SW480 (cell line): ENCODE measurements around the gene SPTB.
A peak's percentile ranks its signal among the peaks of the same experiment; 100 is the strongest.

Experiments used
- DNase-seq: peaks from one replicate; pipeline ENCODE4 v3.0.0-alpha.2; 2016; ENCODE audit warnings: low spot score

Gene SPTB

DNA sequence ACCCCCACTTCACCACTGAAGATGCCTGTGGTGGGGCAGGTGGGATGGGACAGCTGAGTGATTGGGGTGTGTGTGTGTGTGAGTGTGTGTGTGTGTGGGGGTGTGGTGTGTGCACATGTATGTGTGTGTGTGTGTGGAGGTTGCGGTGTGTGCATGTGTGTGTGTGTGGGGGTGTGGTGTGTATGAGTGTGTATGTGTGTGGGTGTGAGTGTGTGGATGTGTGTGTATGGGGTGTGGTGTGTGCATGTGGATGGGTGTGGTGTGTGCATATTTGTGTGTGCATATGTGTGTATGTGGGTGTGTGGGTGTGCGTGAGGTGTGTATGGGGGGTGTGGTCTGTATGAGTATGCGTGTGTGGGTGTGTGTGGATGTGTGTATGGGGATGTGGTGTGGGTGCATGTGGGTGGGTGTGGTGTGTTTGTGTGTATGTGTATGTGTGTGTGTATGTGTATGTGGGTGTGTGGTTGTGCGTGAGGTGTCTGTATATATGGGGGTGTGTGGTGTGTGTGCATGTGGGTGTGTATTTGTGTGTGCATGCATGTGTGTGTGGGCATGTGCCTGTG is 113.9 kb downstream of the SPTB start:
- DNase-seq = no peak

DNA sequence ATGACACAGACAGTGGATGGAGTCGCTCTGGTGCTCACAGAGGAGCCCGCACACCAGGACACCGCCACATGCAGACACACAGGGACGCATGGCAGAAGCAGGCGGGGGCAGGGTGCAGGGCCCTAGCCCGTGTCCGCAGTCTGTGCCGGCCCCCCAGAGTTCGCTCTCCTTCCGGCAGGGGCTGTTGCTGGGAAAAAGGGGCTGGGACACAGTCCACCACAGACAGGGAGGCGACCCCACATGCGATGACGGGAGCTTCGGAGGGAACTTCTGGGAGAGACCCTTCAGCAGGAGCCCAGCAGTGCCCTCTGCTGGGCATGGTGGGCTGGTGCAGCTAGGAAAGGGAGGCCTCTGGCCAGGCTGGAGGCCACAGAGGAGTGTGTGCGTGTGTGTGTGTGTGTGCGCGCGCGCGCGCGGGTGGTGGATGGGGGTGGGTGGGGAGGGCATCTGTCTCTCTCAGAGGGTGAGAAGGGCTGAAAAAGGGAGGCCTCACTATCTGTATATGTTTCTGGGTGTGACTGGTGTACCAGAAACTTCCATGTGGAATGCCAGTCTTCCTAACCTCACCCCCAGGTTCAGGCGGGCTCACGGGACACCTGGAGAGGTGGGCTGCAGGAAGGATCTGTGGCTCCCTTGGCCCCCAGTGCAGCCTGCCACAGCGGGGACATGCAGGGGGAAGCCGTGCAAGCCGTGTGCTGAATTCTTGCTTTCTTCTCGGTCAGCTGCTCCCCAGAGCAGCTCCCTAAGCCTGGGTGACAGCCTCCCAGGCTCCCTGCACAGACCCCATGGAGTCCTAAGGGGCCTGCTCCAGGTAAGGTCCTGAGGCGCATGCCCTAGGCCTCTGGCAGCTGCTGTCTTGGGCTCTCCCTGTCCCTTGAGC is 114.8 kb downstream of the SPTB start:
- peak; percentile 51 for DNase-seq

DNA sequence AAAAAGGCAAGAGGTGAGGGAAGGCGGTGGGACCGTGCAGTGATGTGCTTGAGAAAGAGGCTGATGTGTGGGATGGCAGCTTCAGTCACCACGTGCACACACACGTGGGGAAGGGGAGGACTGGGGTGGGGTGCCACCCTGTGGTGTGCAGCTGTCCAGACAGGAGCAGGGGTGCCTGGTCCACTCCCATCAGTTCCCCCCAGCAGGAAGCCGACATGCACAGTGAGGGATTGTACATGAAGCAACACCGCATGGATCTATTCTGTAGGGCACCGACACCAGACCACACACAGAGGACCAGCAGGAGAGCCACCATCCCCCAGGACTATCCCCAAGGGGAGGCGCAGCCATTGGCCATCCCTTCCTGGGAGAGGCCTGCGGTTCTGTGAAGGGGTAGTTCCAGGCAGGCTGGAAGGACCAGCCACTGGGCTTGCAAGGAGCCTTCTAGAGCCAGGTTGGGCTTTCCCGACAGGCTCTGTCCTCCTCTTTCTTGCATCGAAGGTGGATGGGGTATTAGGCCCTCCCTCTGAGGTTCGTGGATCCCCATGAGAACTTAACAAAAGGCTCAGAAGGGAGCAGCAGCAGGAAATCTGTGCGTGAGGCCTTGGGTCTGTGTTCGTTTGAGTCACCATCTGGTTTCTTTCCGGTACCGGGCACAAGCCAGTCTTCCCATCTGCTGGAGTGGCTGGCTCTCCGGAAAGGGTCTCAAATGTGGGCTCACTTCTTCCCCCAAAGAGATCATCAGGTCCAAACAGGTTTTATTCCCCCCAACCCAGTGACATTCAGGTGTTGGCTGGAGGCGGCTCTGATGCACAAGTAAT is 115.7 kb downstream of the SPTB start:
- no peak for DNase-seq

DNA sequence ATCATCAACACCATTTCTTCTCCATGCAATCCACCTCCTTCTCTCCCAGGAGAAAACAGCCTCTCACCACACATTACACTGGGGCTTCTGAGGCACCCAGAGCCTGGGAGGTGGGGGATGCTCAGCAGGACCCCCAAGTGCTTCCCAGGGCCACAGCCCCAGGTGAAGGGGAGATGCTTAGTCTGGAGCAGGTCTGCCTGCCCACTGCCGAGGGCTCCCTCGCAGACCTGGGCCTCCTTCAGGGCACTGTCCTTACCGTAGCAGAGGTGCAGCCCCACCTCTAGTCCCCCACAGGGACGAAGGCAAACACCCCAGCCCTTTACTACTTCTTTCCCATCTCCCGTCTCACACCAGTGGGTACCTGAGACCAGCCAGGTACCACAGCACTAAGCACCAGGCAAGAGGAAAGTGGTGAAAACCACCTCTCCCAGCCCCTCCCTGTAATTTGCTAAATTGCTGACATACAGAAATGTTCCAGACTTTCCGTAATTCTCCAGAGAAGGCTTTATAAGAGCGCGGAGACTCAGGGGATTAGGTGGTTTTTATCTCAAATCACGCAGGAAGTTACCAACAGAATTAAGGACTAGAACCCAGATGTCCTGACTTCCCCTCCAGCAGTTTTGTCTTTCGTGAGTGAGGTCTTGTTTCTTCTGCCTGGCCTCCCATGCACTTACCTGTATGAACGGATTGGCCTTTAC is 116.5 kb downstream of the SPTB start:
- DNase-seq = no peak

DNA sequence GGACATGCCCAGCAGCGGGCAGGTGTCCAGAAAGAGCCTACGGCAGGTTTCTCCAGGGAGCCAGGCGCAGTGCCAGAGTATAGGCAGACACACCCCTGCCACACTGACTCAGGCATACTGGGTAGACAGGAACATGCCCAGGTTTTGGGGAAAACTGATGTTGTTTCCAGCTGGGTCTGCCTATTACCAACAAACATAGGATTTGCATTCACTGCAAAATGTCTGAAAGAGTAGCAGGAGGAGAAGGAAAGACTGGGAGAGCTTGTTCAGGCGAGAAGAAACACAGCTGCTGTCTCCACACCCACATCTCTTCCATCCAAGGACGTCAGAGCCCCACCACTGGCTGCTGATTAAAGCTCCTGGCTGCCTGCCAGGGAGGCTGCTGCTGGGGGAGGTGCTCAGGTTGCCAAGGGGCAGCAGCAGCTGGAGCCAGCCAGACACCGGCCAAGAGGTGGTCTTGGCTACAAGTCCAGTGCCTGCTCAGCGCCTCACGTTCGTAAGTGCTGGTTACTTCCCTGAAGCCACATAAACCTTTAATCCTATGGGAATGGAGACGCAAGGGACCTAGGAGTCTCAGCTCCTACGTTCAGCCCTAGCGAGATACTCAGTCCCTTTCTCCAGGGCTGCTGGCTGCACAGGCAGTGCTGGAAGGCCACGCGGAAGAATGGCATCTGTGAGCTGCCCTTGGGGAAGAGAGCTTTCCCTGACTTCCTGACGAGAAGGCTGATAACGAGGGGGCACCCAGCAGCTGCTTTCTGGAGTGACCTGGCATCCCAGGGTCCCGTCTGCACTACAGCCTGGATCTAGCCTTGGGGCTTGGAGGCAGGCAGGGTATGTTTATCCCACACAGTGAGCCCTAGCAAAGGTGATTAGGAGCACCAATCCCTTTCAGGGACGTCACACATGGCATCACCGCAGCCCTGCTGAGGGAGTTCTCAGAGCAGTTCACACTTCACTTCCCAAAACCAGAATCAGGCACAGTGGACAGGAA is 117.4 kb downstream of the SPTB start:
- peak; percentile 64 for DNase-seq

DNA sequence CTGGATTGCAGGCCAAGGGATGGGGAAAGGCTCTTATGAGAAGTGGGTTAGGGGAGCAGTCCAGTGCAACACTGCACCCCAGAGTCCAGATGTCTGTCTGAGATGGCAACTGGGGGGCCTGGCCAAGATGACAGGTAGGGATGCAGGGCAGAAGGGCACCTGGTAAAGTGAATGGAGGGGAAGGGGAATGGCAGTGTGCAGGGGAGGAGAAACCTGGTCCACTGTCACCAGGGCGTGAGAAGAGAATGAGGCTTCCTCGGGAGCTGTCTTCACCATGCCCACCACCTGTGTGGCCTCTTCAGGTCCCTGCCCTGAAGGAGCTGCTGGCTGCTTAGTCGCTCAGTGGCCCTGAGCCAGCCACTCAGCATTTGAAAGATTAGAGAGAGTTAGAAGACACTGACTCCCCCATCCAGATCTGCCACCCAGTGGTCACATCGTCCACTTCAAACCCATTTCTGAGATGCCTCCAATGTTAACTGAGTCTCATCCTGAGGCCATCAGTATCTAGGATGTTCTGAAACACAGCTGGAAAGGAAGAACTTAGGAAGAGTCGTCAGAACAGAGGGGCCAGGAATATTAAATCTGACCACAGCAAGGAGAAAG is 118.2 kb downstream of the SPTB start:
- DNase-seq = no peak

DNA sequence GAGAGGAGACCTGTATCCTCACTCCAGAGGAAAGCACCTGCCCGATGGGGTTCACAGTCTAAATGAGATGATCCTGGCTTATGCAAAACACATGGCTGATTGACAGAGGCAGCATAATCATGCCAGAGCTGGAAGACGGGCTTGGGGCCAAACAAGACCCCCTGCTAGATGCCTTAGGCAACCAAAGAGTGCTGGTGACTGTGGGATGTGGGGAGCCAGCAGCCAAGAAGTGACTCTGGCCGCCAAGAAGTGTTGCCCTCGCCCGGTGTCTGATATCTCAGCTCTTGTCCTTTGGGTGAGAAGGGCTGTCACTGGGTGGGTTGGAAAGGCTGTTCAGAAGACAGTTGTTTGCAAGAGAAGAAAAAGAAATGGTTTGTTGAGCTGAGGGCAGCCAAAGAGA is 118.8 kb downstream of the SPTB start:
- no peak for DNase-seq

DNA sequence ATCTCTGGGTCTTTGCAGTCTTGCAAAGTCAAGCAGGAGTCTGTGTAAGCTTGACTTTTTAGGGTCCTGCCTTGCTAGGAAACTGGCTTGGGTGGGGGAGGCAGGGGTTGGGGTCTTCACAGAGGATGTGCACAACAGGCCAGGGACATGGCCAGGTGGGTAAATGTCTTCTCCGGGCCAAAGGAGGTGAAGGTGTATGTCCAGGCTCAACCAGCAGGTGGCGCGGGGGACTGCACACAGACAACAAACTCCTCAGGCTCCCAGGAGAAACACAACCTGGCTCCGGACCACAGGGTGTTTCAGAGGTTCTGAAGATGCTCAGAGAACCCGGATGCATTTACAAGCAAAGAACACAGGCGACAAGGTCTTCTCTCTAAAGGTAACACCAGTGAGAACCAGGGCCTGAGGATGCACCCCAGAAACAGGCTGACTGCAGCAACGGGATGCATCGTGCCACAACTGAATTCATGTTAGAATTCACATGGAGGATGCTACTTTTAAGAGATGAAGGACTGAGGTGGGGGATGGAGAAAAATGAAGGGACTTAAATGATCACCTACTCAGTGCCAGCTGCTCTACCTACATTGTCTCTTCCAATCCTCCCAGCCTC is 119.5 kb downstream of the SPTB start:
- no peak for DNase-seq

DNA sequence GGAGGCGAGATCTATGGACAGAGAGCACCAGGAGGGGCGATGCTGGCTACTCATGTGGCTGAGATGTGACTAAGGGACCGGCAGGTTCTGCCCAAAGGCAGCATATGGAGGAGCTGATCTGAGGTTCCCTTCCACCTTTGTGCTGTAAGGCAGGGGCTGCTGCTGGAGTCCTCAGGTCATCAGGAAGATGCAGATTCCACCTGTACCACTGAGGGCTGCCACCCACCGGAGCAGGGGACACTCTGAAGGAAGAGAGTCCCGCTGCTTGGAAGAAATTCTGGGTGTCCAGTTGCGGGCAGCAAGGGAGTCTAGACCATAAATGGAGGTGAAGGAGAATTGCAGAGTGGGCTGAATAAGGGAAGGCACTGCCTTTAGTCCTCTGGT is 120.2 kb downstream of the SPTB start:
- no peak for DNase-seq

DNA sequence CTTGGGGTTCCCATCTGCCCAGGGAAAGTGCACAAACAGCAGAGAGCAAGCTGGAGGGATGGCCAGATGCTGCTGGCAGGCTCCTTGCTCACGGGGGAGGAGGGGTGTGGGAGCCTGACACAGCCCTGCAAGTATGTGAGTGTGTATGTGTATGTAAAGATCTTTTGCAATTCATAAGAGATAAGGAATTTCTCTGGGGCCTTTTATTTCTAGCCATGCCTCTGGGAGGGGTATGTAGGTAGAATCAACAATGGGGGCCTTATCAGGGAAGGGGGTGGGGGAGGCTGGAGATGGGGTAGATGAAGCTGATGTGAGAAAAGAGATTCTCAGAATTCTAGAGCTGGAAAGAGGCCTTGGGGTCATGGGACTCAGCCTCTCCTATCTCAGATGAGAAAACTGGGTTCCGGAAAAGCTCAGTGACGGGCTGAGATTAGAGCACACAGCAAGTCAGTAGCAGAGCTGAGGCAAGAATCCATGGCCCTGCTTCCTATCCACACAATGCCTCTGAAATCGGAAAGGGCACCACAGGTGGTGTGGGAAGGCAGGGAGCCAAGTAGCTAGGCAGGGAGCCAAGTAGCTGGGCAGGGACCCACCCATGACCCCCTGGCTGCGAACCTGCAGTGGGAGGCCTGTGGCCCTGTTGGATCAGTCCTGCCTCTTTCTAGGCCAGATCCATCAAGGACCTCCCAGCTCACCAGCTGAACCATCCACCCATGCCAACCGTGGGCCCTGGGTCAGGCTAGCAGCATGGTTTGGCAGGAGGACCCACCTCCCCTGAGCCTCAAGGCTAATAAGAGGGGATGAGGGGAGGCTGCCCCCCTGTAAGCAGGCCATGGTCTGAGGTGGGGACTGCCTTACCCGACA is 120.8 kb downstream of the SPTB start:
- DNase-seq = no peak

DNA sequence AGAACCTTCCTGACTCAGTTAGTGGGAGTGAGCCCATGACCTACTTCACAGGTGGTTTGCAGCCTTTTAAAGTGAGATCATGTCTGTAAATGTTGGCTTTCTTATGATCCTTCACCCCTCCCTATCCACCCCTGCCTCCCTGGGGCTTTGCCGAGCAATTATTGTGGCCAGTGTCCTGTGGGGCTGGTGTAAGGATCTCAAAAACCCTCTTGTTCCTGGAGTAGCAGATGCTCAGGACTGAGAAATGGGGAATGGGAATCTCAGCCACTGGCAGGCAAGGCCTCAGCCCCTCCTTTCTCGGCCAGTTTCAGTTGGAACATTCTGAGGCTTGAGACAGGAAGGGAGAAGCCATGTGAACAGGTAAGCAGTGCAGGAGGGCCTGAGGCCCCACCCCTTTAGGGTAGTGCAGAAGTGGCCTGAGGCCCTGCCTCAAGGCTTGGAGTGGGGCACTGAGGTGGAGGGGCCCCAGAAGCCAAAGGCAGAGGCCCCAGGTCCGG is 121.6 kb downstream of the SPTB start:
- no peak for DNase-seq

DNA sequence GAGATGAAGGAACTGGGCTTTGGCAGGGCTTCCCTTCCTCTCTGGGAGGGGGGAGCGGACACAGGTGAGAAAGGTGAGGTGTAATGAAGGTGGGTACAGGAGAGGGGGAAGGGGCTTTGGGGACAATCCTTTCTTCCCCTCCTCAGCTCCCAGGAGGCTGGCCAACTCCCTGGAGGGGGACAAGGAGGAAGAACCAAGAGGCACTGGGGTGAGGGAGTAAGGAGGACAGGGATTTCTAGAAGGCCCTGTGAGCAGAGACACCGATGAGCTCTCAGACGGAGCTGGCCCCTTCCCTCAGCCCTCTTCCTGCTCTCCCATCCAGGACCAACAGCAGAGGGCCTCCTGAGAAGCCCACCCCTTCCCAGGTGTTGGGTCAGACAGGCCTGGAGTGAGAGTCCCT is 122.1 kb downstream of the SPTB start:
- DNase-seq = no peak

DNA sequence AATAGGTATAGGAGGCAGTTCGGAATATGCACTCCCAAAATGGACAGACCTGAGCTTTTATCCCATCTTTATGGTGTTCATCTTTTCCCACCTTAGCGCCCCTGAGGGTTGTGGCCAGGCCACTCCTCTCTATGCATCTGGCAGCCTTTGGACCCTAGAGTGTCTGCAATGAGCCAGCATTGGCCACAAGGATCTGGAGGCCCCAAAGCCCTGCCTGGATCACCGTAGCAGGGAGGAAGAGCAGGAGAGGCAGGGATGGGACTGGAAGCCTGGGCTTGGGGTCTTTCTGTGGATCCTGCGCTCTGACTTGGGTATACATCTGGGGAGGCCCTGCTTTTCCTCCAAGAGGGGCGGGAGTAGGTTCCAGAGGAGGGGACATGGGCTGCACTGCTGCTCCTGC is 123.0 kb downstream of the SPTB start:
- DNase-seq = no peak

DNA sequence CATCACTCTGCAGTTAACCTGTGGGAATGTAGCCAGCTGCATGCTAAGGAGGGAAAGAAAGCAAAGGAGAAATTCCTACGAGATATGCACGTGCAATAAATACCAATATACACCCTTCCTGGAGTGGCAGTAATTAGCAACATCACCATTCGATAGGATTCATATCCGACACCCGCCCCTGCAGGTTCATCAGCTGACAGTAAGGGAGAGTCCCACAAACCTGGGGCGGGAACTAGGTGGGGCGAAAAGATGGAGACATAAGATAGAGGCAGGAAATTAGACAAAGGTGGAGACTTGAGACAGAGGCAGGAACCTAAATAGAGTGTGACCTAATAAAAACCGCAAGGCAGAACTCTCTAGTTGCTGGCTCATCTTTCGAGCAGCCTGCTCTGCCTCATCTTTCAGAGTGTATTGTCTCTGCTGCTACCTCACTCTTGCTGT is 123.9 kb downstream of the SPTB start:
- DNase-seq = peak; percentile 41

DNA sequence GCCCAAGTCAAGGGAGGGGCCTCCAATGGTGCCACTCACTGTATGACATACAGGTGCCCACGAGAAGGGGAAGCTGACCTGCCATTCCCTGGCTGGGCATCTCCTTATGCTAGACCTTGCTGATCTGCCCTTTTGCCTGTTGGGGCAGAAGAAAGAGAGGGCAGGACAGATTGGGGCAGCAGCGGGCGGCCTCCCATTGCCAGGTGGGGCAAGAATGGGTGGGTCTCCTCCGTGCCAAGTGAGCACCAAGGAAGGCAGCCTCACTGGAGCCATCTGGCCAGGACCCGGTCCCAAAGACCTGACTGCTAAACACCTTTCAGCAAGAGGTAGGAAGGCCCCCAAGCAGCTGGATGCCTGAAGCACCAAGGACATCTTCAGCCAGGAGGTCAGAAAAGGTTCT is 125.0 kb downstream of the SPTB start:
- no peak for DNase-seq

DNA sequence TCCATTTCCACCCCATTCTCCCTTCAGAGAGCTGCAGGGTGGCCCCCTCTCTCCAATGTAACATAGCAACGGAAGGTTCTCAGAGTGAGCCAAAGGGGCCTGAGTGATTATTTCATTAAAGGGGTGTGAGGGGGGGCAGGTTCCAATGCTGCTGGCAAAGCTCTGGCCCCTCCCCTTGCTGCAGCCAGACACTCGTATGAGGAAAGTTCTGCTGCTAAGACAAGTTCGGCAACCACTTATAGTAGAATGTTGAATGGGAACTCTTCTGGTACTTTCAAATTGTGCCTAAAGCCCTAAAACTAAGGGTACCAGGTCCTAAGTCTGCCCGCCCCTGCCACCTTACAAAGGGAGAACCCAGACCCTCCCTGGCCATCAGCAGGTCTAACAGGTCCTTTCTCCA is 125.7 kb downstream of the SPTB start:
- DNase-seq = no peak

DNA sequence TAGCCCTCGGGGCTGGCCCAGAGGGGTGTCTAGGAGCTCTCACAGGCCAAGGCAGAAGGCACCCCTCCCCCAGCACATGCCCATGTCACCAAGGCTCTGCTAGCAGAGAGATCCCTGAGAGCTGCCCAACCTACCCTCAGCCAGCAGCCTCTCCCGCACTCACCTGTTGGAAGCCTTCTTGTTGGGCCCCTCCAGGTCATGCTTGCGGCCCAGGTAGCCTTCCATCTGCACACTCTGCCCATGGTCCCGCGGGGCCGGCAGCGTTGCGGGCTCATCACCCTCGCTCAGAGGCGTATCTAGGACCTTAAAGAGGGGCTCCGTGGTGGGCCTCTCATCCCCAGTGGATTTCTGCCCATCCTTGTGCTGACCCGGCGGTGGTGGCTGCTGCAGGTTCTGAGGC is 126.3 kb downstream of the SPTB start:
- no peak for DNase-seq

DNA sequence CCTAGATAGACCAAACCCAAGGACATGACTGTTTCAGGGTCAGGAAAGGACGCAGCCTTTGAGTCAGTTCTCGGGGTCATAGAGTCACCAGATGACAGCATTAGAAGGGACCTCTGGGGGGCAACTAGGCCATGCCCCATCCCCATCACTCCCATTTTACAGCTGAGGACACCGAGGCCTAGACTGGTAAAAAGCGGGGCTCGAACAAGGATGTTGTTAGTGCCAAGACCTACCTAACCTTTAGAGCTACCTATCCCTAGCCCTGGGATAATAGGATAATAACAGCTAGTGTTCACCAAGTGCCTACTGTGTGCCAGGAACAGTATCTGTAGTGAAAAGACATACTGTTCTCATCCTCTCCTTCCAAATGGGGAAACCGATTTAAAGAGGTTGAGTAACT is 126.8 kb downstream of the SPTB start:
- DNase-seq = no peak
